SH-SY5Y (cell line): Measurements from ENCODE around the gene POLR2A.

Experiments
- GATA2 ChIP-seq: IDR thresholded peaks from 2 replicates; pipeline ENCODE4 v1.6.1; 2011; ENCODE audit warnings: mild to moderate bottlenecking, low read depth, low read length
- GATA3 ChIP-seq: IDR thresholded peaks from 2 replicates; pipeline ENCODE4 v1.6.1; 2011; ENCODE audit warnings: low read depth, mild to moderate bottlenecking, low read length, moderate library complexity

GRCh38 chr17:7483255-7484066 lies 705 bp upstream of the POLR2A start:
- TF ChIP-seq GATA2, result no peak
- no peak for TF ChIP-seq GATA3
